Left lung (tissue), 10 donors: ENCODE measurements around the gene CASP2. TPM values are rescaled to one million over a fixed set of nuclear protein-coding genes. Genes with fewer than 3 reads are reported as not detected.

ENCODE experiments used
- ATAC-seq: fragments of 200-7000 bp; cut with Tn5 transposase; one replicate; pipeline ENCODE4 v1.9.1; 2020; ENCODE audit warnings: moderate library complexity
- DNase-seq, 4 donors: peaks; one replicate each; pipeline ENCODE4 v3.0.0-alpha.2; 2013 to 2020
- H3K27ac ChIP-seq, 2 donors: fragments of 200-600 bp; sonication (generic) in 1 of 2; one replicate each; pipeline versions ENCODE4 v1.5.0 to v1.8.0; 2020 to 2021
- H3K27me3 ChIP-seq, 2 donors: fragments of 200-600 bp; sonication (generic) in 1 of 2; one replicate each; pipeline versions ENCODE4 v1.5.0 to v1.8.0; 2020 to 2021
- H3K36me3 ChIP-seq, 2 donors: fragments of 200-600 bp; sonication (generic) in 1 of 2; one replicate each; pipeline versions ENCODE4 v1.5.0 to v1.8.0; 2020 to 2021
- H3K4me1 ChIP-seq, 2 donors: fragments of 200-600 bp; one replicate each; pipeline ENCODE4 v1.8.0; 2021
- H3K4me3 ChIP-seq, 2 donors: fragments of 200-600 bp; sonication (generic) in 1 of 2; one replicate each; pipeline versions ENCODE4 v1.5.0 to v1.8.0; 2020 to 2021; ENCODE audit warnings: mild to moderate bottlenecking in 1 of 2
- H3K9me3 ChIP-seq, 2 donors: fragments of 200-600 bp; sonication (generic) in 1 of 2; one replicate each; pipeline versions ENCODE4 v1.5.0 to v1.8.0; 2020 to 2021
- CTCF ChIP-seq, 2 donors: fragments of 200-600 bp; sonication (generic) in 1 of 2; IDR thresholded peaks; one replicate each; pipeline versions ENCODE4 v1.5.0 to v1.8.0; 2021; ENCODE audit warnings: antibody characterized with exemption in 2 of 2
- intact Hi-C, 2 donors: fragments of 100-400 bp; cut with DNase I; formaldehyde crosslinking; loops; one replicate each; pipeline versions ENCODE4 v1.11.2 to v1.14.2; 2022
- polyA plus RNA-seq, 6 donors: library from polyadenylated mRNA; unstranded; fragments of 120-200 nt; gene quantifications; one replicate each; pipeline ENCODE4 v1.2.1, GENCODE V29; 2013; ENCODE audit not compliant: insufficient read length in 6 of 6
- total RNA-seq, 2 donors: library from RNA; stranded (reverse); fragmentation: NEBNext Ultra II Directional; extraction: Animal tissue kit (Norgen Biotek cat#: 25700); gene quantifications; one replicate each; pipeline ENCODE4 v1.2.1, GENCODE V29; 2021
- donor health status: DM: no; HTN: yes; CAD: no.
- donor health status: DM: no; HTN: no; CAD: no.

Gene CASP2
- total and polyA plus RNA-seq, 8 donors = 36.3 to 66.0 (median 60.4) TPM

- Histone ChIP-seq H3K4me1 (peaks cover 0 to 8% of the 10 kb centered on the region in 2 donors), H3K27ac (no peak overlapping the region), H3K36me3 (no peaks in the 10 kb centered on the region), H3K9me3 (no peaks in the 10 kb centered on the region), H3K27me3 (no peaks in the 10 kb centered on the region), H3K4me3 (no peak overlapping the region)
- DNase-seq (no peak), ATAC-seq (peak; percentile 42)
- intact Hi-C loops = no loop called here
- no peak for TF ChIP-seq CTCF (IDR thresholded peaks at IDR 0.05)
Measured at GRCh38 chr7:143318661-143319060, 30.5 kb downstream of the CASP2 start.

DNA sequence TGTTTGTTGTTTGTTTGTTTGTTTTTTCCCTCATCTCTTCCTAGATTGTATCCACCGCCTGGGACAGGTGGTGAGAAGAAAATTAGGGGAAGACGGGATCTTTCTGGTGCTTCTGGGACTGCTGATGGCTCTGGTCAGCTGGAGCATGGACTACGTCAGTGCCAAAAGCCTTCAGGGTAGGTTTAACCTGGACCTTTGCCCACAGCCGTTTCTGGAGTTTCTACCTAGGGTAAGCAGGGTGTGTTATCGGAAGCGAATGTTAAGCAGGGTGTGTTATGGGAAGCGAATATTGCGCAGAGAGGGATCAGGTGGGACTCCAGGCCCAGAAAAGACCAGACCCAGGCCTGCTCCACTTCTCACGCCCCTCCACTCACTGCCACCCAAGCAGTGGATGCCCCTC lies 32.5 kb downstream of the CASP2 start:
- Histone ChIP-seq H3K9me3 (no peaks in the 10 kb centered on the region), H3K27ac (no peak overlapping the region), H3K36me3 (no peaks in the 10 kb centered on the region), H3K27me3 (no peaks in the 10 kb centered on the region), H3K4me1 (no peaks in the 10 kb centered on the region), H3K4me3 (no peak overlapping the region)
- intact Hi-C loops = no loop called here
- no peak for DNase-seq
- ATAC-seq = no peak
- TF ChIP-seq CTCF (IDR thresholded peaks at IDR 0.05) = no peak

DNA sequence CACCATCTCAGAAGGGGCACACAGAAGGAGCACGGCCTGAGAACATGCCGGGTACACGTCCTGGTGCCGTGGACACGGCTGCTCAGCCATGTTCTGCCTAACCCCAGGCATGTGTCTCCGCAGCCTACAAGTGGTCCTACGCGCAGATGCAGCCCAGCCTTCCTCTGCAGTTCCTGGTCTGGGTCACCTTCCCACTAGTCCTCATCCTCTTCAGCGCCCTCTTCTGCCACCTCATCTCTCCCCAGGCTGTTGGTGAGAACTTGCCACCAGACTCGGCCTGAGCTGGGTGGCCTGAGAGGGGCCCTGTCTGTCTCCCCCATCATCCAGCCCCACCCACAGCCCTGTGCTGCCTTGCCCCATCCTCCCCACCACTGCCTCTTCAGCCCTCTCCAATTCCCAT lies 33.1 kb downstream of the CASP2 start:
- ATAC-seq (no peak), DNase-seq (no peak)
- Histone ChIP-seq H3K27me3 (no peaks in the 10 kb centered on the region), H3K27ac (no peak overlapping the region), H3K4me3 (no peak overlapping the region), H3K9me3 (no peaks in the 10 kb centered on the region), H3K4me1 (no peaks in the 10 kb centered on the region), H3K36me3 (no peaks in the 10 kb centered on the region)
- no peak for TF ChIP-seq CTCF (IDR thresholded peaks at IDR 0.05)
- intact Hi-C loops = no loop called here

- ATAC-seq = peak; percentile 73
- Histone ChIP-seq H3K4me1 (no peaks in the 10 kb centered on the region), H3K36me3 (no peaks in the 10 kb centered on the region), H3K27ac (no peak overlapping the region), H3K27me3 (no peaks in the 10 kb centered on the region), H3K9me3 (no peaks in the 10 kb centered on the region), H3K4me3 (no peak overlapping the region)
- TF ChIP-seq CTCF (IDR thresholded peaks at IDR 0.05) = no peak
- DNase-seq = peak in 1 of 4 donors; percentile 57
- intact Hi-C loops = no loop called here
Measured at GRCh38 chr7:143321734-143322133, 33.6 kb downstream of the CASP2 start.

GRCh38 chr7:143322760-143323633 lies 34.8 kb downstream of the CASP2 start:
- no peaks in the 10 kb centered on the region for H3K9me3 ChIP-seq
- H3K4me1 ChIP-seq = no peaks in the 10 kb centered on the region
- no peak overlapping the region for H3K4me3 ChIP-seq
- TF ChIP-seq CTCF (IDR thresholded peaks at IDR 0.05) = no peak
- intact Hi-C loops = no loop called here
- ATAC-seq = no peak
- H3K27me3 ChIP-seq = no peaks in the 10 kb centered on the region
- no peak overlapping the region for H3K27ac ChIP-seq
- peak in 1 of 4 donors; percentile 39 for DNase-seq
- no peaks in the 10 kb centered on the region for H3K36me3 ChIP-seq
